Activated CD8-positive, alpha-beta memory T cell treated with anti-CD3 and anti-CD28 coated beads for 1 hour (primary cell): Measurements from ENCODE around the gene HTRA1.

ENCODE experiments used
- DNase-seq, 2 donors: peaks; one replicate each; pipeline ENCODE4 v3.0.0-alpha.2; 2020; ENCODE audit warnings: low read depth in 1 of 2; ENCODE audit errors: extremely low read depth in 1 of 2

HTRA1 gene

DNA sequence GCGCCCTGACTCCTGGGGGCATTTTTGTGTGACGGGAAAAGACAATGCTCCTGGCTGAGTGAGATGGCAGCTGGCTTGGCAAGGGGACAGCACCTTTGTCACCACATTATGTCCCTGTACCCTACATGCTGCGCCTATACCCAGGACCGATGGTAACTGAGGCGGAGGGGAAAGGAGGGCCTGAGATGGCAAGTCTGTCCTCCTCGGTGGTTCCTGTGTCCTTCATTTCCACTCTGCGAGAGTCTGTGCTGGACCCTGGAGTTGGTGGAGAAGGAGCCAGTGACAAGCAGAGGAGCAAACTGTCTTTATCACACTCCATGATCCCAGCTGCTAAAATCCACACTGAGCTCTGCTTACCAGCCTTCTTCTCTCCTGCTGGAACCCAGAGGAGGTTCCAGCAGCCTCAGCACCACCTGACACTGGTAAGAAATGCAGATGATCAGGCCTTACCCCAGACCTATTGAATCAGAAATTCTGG lies 6.7 kb upstream of the HTRA1 start, which contains the start of gene ARMS2:
TSS of gene ARMS2 (plus strand) at position 51 of the 478 bp plus-strand sequence. CDS start at position 126, 75 bp downstream.
- no peak for DNase-seq

DNA sequence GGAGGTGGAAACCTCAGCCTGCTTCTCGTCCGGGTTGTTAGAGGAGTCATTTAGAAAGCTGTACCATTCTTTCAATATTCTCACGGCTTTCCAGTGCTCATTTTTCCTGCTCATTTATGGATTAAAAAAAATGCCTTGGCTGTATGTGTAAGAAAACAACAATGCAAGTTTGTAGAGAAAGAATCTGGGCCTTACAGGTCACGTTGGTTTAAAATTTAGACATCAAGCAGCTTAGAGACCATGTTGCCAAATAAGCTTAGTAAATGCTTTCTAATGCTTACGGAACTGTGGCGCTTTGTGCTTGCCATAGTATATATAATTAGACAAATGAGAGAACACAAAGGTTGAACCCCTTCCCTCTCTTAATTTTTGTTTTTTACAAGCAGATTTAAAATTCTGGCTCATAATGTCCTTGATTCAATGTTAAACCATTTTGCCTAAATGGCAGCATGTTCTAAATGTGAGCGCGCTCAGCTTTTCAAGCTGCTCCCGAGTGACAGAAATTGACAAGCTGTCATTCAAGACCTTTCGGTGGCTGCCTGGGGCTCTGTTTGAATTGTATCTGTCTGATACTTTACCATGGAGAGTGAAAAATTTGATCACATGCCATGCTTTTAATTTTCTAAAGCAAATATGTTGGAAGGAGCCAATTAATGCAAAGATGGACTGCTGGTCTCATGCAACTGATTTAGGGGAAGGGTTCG lies 5.8 kb upstream of the HTRA1 start:
- no peak for DNase-seq

DNA sequence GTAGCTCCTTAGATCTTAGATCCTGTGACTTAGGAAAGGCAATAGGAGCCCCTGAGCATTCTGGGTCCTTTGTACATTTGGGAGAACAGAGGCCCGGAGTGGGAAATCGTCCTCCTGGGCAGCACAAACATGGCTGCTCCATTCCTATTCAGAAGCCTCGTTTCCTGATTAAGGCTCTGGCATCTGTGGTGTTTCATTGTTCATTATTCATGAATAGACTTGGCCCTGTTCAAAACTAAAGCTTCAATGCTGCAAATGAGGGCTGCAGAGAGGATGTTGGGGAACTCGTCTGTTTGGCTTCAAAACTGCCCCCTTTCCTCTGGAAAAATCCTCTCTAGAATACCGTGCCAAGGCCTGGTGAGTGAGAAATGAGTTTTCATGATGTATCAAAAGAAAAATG lies 3.4 kb upstream of the HTRA1 start:
- DNase-seq: no peak

DNA sequence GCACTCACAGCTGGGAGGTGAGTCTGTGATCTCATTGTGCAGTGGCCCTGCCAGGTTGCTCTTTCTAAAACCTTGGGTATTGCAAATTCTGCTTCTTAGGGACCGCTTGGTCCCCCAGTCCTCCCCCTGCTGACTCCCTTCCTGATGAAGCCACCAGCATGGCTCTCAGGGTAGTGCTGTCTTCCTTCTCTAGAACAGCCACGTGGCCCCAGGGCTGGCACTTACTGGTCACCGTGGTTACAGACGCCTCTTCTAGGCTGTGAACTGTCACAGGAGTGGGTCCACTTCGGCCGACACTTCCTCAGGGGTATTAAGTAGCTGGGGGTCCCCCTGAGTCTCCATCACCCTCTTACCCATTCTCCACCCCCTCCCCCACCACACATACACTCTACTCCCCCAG lies 2.7 kb upstream of the HTRA1 start:
- DNase-seq: no peak

DNA sequence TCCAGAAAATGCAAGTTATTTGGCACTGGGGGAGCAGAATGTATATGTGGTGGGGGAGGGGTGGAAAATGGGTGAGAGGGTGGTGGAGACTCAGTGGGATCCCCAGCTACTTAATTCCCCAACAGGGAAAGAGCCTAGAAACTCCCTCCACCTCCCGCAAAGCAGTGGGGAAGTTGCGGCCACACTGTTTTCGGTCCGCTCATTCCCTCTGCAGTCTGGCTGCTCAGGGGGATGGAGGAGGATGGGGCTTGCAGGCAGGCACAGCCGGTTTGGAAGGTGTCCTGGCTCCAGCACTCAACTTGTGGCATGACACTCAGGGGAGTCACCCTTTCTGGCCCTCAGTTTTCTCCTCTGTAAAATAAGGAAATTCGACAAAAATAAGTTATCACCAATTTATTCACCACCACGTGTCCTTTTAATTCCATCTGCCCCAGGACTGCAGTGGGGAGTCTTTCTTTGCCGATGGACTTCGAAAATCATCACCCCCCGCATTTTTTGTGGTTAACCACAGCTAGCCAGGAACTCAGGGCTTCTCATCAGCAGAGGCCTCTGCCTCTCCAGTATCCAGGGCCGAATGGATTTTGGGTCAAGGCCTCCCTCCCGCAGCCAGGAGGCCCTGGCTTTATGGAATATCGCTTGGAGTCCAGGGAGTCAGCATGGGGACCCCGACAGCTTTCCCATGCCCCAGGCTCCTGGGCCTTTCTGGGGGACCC lies 1.6 kb upstream of the HTRA1 start:
- no peak for DNase-seq

DNA sequence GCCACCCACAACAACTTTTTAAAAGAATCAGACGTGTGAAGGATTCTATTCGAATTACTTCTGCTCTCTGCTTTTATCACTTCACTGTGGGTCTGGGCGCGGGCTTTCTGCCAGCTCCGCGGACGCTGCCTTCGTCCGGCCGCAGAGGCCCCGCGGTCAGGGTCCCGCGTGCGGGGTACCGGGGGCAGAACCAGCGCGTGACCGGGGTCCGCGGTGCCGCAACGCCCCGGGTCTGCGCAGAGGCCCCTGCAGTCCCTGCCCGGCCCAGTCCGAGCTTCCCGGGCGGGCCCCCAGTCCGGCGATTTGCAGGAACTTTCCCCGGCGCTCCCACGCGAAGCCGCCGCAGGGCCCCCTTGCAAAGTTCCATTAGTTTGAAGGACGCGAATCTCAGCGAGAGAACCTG lies 461 bp upstream of the HTRA1 start:
- DNase-seq: no peak

DNA sequence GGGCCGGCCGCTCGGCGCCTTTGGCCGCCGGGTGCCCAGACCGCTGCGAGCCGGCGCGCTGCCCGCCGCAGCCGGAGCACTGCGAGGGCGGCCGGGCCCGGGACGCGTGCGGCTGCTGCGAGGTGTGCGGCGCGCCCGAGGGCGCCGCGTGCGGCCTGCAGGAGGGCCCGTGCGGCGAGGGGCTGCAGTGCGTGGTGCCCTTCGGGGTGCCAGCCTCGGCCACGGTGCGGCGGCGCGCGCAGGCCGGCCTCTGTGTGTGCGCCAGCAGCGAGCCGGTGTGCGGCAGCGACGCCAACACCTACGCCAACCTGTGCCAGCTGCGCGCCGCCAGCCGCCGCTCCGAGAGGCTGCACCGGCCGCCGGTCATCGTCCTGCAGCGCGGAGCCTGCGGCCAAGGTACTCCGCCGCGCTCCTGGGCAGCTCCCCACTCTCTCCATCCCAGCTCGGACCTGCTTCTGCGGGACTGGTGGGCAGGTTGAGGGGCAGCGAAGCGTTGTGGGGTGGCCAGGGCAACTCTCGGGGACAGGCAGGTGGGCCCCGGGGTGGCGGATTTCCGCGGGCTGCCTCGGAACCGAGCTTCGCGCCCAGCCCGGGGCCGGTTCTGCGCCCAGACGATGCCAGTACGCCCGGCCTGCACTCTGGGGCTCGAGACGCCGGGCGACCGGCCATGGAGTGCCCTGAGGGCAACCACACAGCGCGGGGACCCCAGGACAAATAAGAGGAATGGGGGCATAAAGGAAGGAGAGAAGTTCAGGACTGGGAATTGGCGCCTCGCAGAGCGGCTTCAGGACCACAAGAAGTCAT lies 578 bp downstream of the HTRA1 start:
- no peak for DNase-seq

DNA sequence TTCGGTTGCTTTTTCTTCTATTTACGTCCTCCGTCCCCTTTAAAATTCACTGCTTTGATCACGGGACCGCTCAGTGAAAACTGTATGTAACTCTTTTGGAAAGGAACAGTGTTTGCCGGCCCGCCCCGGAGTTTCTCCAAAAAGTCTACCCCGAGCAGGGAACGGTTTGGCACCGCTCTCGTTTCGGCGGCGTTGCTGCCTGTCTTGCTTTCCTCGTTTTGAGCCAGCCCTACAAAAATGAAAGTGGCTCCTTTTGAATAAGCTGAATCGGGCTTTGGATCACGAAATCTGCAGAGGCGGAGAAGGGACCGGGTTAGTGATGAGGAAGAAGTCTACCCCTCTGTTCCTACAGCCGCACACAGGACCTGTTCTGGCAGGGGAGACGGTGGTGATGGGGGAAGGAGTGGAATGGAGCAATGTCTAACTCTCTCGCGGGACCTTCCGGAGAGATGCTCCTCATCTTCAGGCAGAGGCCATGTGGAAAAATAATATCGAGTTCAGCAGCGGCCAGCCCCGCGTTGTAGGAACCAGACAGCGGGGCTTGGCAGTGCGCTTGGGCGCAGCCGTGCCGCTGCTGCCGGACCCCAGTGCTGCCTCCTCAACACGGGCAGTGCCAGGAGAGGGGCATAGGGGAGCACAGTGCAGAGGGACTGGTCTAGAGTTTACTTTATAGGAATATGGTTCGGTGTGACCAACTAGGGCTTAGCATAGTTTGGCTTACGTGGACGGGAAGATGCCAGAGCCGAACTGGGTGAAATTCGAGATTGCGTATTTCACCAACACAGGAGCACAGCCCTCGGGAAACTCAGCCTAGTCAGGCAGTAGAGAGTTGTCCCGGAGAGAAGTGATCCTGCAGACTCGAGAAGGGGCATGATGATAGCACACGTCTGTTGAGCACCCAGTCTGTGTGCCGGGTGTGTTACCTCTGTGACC lies 1.4 kb downstream of the HTRA1 start:
- DNase-seq: no peak

DNA sequence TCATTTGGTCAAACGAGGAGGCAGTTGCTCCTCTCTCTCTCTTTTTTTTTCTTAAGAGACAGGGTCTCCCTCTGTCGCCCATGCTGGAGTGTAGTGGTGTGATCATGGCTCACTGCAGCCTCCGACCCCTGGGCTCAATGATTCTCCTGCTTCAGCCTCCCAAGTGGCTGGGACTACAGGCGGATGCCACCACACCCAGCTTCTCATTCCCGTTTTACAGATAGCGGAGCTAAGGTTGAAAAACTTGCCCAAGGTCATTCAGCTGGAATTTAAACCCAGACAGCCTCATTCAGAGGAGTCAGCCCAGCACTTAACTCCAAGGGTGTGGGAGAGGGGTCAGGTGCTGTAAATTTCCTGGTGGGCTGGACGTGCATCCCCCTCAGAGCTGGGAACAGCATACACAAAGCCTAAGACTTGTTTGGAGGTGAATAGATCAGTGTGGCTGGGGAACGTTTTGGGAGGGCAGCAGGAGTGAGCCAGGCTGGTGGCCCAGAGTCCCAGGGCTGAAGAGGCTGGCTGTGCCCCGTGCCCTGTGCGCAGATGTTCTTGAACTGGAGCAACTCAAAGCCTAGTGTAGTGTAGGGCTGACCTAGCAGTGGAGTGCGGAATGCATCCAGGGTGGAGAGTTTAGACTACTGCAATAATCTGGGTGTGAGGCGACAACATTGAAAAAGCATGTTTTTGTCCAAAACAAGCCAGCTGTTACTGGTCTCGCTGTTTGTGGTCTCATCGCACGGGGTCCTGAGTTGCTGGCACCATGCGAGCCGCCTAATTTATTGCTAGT lies 2.3 kb downstream of the HTRA1 start:
- DNase-seq: no peak

DNA sequence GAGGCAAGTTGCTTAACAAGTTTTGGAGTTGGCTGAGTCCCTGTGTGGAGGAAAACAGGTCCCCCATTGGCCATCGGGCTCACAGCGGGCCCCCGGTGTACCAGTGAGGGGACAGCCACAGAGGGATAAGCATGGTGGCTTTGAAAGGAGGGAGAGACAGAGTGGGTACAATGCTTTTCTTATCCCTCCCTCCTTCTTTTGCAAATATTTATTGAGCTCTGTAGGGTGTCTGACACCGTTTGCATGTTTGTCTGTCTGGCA lies 2.8 kb downstream of the HTRA1 start:
- no peak for DNase-seq

DNA sequence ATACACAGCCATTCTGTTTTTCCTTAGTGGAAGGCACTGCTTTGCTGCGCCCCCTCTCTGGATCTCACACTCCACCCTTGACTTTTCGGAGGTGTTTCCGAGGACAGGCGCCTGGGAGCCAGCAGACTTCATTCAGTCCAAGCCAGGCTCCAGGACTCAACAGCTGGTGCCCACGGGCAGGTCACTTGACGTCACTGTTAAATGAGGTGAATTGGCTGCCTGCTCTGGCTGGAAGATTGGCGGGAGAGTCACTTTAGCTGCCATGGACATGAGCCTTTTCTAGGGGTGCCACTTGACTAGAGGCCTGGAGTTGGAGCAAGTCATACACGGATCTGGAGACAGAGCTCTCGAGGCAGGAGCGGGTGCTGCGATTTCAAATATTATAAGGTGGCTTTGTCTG lies 3.2 kb downstream of the HTRA1 start:
- DNase-seq: no peak

DNA sequence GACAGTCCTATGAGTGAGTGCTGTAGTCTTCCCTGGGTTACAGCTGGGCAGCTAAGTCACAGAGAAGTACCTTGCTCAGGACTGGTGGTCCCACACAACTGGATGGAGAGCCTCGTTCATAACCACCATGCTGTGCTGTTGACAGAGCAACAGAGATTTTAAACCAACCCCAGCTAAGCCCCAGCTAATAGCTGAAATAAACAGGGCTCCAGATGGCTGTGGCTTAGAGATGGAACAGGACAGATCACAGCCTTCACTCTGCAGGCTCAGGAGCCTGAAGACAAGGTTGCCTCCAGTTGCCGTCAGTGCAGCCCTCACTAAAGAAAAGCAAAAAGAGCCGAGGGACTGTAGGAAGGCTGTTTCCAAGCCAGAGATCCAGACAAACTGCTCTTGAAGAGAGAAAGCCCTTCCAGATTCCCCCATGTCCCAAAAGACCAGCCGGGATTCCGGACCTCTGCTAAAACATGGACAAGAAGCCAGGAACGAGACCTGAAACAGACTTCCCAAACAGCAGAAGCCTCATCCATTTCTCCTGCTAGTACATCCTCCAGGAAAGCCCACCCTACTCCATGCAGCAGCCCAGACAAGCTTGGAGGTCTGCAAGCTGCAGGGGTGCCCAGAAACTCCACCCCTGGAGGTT lies 4.2 kb downstream of the HTRA1 start:
- no peak for DNase-seq

DNA sequence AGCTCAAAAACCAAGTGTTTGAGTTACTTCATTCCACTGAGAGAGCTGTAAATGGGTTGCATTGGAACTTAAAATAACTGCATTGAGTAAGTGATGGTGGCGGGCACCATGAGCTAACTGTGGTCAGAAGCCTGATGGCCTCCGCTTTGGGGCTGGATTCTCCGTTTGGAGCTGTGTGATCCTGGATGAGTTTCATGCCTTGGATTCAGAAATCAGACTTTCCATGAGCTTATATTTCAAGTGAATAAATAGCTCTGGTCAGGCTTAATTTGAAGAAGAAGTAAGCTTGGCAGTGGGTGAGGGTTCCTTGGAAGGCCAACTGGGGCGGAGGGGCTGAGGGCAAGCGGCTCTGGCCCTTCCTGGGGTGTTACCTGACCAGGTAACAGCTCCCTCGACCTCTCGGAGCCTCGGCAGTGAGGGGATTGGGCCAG lies 5.6 kb downstream of the HTRA1 start:
- no peak for DNase-seq

DNA sequence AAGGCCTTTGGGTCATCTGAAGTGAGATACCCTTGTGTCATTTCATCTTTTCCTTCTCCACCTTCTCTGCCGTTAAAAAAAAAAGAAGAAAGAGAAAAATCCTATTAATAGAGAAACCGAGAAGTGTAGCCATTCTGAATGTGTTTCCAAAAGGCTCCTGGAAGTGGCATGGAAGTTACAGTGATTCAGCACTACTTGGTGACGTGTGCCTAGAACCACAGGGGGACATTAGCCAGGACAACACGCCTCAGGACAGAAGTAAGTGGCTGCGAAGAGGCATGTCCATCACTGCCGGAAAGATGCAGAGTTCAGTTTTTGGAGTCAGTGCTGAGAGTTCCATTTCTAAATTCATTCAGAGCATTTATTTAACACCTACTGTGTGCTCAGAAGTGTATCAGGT lies 6.3 kb downstream of the HTRA1 start:
- no peak for DNase-seq

DNA sequence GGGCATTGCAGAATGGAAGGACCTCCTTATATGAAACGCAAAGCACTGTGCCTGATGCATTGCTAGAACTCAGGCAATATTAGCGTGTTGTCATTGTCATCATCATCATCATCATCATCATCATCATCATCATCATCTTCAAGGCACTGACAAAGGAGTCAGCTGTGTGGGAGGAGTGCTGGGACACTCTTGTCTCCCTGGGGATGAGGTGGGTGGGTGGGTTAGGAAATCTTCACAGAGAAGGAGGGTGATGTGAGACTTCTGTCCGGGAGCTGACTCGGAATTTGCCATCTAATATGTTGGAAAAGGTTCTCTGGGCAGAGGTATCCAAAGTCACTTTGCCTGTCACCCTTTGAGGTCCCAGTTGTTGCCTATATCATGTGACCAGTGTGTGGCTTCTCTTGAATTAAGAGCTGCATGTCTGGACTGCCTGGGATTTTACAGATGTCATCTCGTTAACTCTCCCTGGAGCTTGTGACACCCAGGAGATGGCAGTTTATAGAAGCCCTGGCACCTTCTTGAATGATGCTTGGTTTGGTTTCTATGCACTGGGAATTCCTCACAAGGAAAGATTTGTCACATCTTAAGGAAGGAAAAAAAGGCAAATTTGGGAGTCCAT lies 7.1 kb downstream of the HTRA1 start:
- DNase-seq: no peak

DNA sequence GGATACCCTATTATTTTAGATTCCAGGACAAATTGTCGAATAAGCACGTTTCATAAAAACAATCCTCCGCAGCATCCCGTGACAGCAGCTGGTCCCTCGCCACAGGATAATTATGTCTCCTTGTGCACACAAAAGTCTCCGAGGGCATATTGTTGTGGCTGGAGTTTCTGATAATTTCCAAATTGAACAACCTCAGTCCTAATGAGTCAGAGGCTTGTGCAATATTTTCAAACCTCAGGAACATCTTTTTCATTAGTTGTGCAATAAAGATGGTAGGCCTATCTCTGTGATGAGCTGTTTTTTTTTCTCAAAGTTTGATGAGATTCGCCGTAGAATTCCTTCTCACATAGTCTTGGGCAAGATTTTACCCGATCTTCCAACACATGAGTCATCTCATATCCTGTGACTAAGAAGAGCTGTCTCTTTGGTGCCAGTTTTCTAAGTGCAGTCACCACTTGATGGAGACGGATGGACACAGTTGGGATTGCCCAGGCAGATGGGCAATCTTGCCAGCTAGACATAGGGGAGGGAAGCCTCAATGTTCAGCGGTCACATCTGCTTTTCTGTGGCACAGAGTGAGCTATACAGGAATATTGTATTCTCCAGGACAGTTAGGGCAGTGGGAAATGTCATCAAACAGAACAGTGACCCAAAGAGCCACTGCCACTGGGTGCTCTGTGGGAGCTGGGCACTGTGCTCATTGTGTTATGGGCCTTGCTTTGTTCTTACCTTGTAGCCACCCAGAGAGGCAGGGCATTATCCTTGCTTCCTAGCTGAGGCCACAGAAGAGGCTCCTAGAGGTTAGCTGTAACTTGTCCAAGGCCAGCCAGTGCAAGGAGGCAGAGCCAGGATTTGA lies 7.8 kb downstream of the HTRA1 start:
- DNase-seq: no peak

DNA sequence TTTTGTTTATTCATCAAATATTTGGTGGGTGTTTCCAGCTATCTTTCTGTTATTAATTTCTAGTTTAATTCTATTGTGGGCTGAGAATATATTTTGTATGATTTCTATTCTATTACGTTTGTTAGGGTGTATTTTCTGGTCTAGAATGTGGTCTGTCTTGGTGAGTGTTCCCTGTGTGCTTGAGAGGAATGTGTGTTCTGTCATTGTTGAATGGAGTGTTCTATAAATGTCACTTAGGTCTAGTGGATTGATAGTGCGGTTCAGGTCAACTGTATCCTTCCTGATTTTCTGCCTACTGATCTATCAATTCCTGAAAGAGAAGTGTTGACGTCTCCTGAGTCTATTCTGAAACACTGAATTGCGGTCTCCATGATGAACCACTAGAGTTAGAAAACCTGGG lies 8.5 kb downstream of the HTRA1 start:
- DNase-seq: no peak

DNA sequence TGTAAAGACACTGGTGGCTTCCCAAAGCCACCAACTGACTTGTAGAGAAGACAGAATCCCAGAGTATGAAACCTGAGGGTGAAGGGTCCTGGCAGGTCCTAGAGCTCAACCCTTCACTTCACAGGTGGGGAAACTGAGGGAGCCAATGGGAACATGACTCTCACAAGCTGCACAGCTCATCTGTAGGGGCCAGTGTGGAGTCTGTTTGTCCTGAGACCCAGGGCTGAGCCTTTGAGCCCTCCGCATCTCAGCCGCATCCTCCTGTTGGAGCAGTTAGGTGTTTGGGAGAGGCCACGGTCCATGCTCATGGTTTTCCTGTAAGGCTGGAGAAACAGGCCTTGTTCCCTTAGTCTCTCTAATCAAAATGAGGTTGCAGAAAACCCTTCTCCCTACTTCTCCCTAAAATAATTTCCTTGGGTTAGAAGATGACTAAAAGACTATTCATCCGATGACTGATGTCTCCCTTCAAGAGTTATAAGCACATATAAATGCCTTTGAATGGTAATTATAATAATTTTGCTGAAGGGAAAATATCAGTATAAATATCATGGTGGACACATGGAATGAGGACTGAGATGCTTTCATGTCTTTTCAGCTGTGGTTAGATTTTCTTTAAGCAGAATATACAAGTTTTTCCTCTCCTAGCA lies 10.3 kb downstream of the HTRA1 start:
- no peak for DNase-seq
